Stimulated activated CD4-positive, alpha-beta T cell treated with anti-CD3 and anti-CD28 coated beads, Interleukin-15, amount 100 ng/mL, for 24 hours (primary cell): Measurements from ENCODE around the gene DPEP2.
A peak's percentile ranks its signal among the peaks of the same experiment; 100 is the strongest.
"Not testable (repeated sequence)": the region's sequence is repeated elsewhere in the genome, so short reads cannot be mapped to it uniquely, and the experiment has no call there.

Source experiments
- DNase-seq: peaks from one replicate; pipeline ENCODE4 v3.0.0-alpha.2; 2020

DPEP2 gene

DNA sequence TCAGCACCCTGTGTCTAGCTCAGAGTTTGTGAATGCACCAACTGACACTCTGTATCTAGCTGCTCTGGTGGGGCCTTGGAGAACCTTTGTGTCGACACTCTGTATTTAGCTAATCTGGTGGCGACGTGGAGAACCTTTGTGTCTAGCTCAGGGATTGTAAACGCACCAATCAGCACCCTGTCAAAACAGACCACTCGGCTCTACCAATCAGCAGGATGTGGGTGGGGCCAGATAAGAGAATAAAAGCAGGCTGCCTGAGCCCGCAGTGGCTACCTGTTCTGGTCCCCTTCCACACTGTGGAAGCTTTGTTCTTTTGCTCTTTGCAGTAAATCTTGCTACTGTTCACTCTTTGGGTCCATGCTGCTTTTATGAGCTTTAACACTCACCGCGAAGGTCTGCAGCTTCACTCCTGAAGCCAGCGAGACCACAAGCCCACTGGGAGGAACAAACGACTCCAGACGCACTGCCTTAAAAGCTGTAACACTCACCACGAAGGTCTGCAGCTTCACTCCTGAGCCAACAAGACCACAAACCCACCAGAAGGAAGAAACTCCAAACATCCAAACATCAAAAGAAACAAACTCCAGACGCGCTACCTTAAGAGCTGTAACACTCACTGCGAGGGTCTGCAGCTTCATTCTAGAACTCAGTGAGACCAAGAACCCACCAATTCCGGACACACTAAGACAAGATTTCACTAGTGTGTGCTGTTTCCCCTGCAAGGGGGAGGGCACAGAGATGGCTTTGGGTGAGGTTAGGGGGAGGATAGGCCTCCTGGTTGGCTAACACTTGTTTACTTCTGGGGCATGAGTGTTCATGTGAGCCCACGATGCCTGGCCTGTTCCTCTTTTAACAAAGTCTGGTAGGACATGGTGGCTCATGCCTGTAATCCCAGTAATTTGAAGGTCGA lies at the start of gene DPEP2:
Gene DPEP2 (minus strand): TSS at position 706 of the 910 bp plus-strand sequence. CDS start 6,272 bp downstream, outside the sequence.
- DNase-seq = peak; percentile 41

DNA sequence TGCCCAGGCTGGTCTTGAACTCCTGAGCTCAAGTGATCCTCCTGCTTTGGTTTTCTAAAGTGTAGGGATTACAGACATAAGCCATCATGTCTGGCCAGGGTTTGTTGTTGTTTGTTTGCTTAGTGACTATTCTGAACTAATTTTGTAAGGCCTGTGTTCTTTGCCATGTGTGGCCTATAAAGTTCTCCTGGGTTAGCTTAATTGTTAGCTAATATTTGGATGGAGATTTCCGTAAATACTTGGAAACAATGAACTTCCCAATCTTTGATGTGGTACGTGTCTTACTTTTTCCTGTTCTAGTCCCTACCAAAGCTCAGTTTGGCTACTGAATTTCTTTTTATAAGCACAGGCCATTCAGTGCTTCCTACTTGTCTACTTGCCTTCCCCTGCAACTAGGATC lies 48.7 kb upstream of the DPEP2 start:
- no peak for DNase-seq

- DNase-seq = no peak
These were observed 46.8 kb upstream of the DPEP2 start for GRCh38 chr16:68046106-68046505.

DNA sequence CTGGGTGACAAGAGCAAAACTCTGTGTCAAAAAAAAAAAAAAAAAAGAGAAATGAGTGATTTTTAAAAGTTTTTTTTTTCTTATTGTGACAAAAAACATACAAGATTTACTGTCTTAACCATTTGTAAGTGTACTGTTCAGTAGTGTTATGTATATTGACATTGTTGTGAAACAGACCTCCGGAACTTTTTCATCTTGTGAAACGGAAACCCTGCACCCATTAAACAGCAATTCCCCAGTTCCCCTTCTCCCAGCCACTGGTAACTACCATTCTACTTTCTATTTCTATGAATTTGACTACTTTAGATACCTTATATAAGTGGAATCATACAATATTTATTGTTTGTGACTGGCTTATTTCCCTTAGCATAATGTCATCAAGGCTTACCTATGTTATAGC lies 42.5 kb upstream of the DPEP2 start:
- DNase-seq = no peak

GRCh38 chr16:68040506-68041288 lies 41.4 kb upstream of the DPEP2 start:
- DNase-seq = peak; percentile 91

- DNase-seq = no peak
These were observed 38.7 kb upstream of the DPEP2 start for GRCh38 chr16:68037841-68038597.

GRCh38 chr16:68035227-68035626 lies 35.9 kb upstream of the DPEP2 start:
- DNase-seq = no peak

DNA sequence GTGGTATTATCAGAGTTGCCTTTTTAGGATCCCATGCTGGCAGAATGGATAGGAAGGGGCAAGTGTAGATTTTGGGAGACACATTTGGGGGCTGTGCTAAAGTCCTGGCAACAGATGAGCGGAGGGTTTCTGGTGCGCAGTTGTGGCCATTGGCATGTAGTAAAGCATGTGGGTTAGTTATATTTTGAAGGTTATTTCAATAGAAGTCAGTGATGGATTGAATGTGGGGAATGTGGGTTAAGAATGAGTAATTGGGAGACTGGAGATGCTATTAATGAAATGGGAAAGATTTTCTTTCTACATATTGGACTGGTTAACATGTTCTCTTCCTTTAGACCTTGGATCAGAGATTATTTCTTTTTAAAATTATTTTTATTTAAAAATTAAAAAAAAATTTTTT lies 33.8 kb upstream of the DPEP2 start:
- DNase-seq = no peak

DNA sequence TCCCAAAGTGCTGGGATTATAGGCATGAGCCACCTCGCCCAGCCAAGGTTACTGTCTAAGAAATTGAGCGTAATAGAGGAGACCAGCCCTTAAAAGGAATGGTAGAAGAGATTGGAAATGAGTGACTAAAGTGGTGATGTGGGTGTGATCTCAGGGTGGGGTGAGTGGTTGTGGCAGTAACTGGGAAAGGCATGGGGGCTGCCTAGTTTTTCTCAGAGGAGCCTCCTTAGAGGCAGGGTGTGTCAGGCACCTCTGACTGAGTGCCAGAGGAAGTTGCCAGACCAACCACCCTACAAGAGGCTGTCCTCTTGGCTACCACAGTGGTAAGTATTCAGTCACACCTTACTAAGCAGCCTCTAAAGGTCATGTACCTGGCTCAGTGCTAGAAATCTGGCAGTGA lies 32.7 kb upstream of the DPEP2 start:
- DNase-seq = no peak

DNA sequence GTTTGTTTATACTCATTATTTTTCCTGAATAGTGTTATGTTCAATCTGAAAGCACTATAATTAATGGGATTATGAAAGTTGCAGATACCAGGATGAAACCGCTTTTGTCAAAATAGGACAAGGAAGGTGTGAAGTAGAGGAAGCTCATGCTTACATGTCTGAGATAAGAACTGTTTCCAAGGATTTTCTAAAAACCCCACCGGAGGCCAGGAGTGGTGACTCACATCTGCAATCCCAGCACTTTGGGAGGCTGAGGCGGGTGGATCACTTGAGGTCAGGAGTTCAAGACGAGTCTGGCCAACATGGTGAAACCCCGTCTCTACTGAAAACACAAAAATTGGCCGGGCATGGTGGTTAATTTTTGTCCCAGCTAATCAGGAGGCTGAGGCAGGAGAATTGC lies 30.8 kb upstream of the DPEP2 start:
- not testable (repeated sequence) for DNase-seq

DNA sequence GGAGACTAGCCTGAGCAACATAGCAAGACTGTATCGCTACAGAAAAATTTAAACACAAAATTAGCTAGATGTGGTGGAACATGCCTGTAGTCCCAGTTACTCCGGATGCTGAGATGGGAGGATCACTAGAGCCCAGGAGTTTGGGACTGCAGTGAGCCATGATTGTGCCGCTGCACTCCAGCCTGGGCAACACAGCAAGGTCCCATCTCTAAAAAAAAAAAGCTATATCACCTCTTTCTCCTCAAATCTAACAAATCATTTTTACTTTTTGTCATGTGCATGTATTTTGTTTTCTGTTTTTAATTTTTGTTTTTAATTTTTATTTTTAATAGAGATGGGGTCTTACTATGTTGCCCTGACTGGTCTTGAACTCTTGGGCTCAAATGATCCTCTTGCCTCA lies 29.7 kb upstream of the DPEP2 start:
- no peak for DNase-seq

DNA sequence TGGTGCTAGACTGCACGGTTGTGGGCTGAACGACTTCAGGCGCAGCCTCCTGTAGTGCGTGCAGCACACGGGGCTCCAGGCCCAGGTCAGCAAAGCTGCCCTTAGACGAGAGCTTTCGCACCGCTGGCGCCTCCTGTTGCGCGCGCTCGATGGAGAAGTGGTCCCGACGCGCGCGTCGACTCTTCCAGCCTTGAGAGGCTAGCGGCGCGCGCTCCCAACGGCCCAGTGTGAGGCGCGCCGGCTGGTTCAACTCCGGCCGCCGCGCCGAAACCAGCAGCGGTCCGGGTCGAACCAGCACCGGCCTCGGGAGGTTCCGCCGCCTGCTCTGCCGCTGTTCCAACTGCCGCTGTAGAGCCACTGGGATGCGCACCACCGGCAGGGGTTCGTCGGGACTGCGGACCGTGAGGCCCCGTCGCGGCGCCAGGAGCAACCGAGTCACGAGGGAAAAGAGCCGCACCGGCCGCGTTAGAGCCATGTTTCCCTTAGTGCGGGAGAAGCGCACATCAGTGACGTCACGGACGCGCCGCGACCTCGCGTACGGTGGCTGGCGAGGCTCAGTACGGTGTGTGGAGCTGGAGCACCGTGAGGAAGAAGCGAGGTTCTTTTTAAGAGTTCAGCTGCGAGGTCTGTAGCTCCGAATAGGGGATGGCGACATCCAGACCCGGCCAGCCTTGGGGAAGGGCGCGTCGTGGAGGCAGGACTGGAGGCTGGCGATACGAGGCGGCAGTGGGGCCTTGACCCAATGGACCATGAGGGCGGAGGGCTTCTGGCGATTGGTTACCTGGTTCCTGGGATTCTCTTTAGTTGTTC lies 23.6 kb upstream of the DPEP2 start, which contains the start of the genes DDX28 and DUS2:
Gene DDX28 (minus strand): TSS at position 505 of the 810 bp plus-strand sequence. CDS start 30 bp downstream, at position 475.
Gene DUS2 (plus strand): TSS at position 557 of the 810 bp plus-strand sequence. CDS start 14,740 bp downstream, outside the sequence.
- DNase-seq = peak; percentile 94

DNA sequence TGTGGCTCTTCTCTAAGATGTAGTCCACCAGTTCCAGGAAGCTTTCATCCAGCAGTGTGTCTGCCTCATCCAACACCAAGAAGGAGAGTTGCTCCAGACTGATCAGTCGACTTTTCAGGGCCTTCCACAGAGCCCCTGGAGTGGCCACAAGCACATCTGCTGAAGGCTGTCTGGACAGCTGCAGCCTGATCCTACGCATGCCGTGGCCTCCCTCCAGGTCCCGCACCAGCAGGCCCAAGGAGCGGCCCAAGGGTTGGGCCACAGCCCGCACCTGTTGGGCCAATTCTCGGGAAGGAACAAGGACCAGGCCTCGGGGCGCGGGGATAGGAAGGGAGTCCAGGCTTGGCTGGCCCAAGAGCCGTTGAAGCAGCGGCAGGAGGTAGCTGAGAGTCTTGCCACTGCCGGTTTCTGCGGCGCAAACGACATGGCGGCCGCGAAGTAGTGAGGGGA lies 23.0 kb upstream of the DPEP2 start:
- DNase-seq = no peak

DNA sequence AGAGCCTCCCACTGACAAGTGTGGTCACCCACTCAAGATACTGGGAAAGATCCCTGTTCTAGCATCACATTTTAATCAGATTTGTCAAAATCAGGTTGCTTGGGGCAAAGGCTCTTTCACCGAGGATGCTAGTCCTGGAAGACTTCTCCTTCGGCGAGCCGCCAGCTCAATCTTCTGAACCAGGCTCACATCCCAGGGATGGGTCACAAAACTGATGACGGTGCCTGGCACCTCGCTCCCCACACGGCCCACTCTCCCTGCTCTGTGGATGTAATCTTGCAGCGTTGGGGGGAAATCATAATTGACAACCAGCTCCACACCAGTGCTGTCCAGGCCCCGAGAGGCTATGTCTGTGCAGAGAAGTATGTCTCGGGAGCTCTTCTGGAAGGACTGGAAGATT lies 22.2 kb upstream of the DPEP2 start:
- no peak for DNase-seq

GRCh38 chr16:68019167-68019680 lies 19.9 kb upstream of the DPEP2 start:
- no peak for DNase-seq

- no peak for DNase-seq
These were observed 16.4 kb upstream of the DPEP2 start, which contains the start of gene DPEP2NB for GRCh38 chr16:68015681-68016080. Gene DPEP2NB (minus strand): TSS chr16:68015911. CDS start chr16:68015770, 141 bp downstream.

GRCh38 chr16:68013440-68013839 lies 14.2 kb upstream of the DPEP2 start:
- DNase-seq = no peak

DNA sequence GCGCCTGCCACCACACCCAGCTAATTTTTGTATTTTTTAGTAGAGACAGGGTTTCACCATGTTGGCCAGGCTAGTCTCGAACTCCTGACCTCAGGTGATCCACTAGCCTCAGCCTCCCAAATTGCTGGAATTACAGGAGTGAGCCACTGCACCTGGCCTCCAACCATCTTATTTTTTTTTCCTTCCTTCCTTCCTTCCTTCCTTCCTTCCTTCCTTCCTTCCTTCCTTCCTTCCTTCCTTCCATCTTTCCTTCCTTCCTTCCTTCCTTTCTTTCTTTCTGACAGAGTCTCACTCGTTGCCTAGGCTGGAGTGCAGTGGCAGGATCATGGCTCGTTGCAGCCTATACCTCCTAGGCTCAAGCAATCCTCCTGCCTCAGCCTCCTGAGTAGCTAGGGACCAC lies 10.6 kb upstream of the DPEP2 start:
- DNase-seq = not testable (repeated sequence)

DNA sequence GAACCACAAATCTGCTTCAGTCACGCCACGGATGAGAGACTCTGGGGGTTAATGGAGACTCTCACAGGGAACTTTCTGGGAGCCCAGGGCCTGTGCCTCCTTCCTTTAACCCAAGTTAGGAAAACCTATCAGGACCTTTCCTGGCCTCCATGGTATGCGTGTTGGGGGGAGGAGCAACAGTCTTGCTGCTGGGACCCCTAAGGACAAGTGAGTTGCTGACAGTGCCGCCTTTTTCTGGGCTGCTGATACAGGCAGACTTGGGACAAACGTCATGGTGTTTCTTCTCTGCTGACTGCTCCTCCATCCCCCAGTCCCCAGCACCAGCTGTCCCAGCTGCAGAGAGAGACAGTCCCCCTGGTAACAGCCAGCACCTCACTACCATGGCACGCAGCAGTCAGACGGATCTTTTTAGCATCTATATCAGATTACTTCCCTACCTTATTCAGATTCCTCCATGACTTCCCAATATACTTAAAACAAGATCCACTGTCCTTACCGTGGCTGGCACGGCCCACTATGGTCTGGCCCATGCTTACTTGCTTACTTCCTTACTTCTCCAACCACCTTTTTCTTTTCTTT lies 10.0 kb upstream of the DPEP2 start:
- no peak for DNase-seq

- no peak for DNase-seq
These were observed 6.6 kb upstream of the DPEP2 start for GRCh38 chr16:68005786-68006286.

DNA sequence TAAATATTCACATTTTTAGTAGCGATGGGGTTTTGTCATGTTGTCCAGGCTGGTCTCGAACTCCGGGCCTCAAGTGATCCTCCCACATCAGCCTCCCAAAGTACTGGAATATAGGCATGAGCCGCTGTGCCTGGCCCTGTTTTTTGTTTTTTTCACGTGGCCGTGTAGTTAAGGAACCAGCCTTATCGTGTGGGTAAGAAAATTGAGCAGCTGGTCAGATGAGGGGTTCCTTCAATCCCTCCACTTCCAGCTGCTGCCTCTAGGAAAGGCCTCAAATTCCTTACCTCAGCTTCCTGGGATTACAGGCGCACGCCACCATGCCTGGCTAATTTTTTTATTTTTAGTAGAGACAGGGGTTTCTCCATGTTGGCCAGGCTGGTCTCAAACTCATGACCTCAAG lies 5.9 kb upstream of the DPEP2 start:
- DNase-seq = no peak
